ENCODE data around the gene P2RY12. TPM values are rescaled to one million over a fixed set of nuclear protein-coding genes. Genes with fewer than 3 reads are reported as not detected.

P2RY12 gene
- total and polyA plus RNA-seq, 9 donors = 0.23 to 1.4 (median 0.94) TPM

GRCh38 chr3:151327571-151328198, 56.9 kb downstream of the P2RY12 start:
- H3K4me3 ChIP-seq (ENCODE audit: low read length) = peak overlapping the region; percentile 0
- no peaks in the 10 kb centered on the region for H3K9me3 ChIP-seq (replicated peaks; ENCODE audit: control insufficient read depth, low read depth, low read length)
- no peaks in the 10 kb centered on the region for H3K4me1 ChIP-seq (ENCODE audit: control insufficient read depth, insufficient read depth, low read length)
- DNase-seq = peak; percentile 33
- WGBS (ENCODE audit: insufficient coverage) = no CpG with 5 or more reads among the region's 3 CpGs
- no peak overlapping the region for H3K27ac ChIP-seq (ENCODE audit: low read length)
- H3K27me3 ChIP-seq (ENCODE audit: control insufficient read depth, insufficient read depth, low read length) = no peaks in the 10 kb centered on the region
- H3K36me3 ChIP-seq (ENCODE audit: control insufficient read depth, insufficient read depth, low read length) = no peaks in the 10 kb centered on the region

GRCh38 chr3:151322511-151322910, 62.0 kb downstream of the P2RY12 start:
- Histone ChIP-seq H3K9me3 (replicated peaks; ENCODE audit: control insufficient read depth, low read depth, low read length) (no peaks in the 10 kb centered on the region), H3K27ac (ENCODE audit: low read length) (no peak overlapping the region), H3K4me1 (ENCODE audit: control insufficient read depth, insufficient read depth, low read length) (no peaks in the 10 kb centered on the region), H3K27me3 (ENCODE audit: control insufficient read depth, insufficient read depth, low read length) (no peaks in the 10 kb centered on the region), H3K36me3 (ENCODE audit: control insufficient read depth, insufficient read depth, low read length) (no peaks in the 10 kb centered on the region), H3K4me3 (ENCODE audit: low read length) (no peak overlapping the region)
- DNase-seq = no peak
- no CpG with 5 or more reads among the region's 1 CpG for WGBS (ENCODE audit: insufficient coverage)

GRCh38 chr3:151321526-151321925, 63.0 kb downstream of the P2RY12 start:
- no peak overlapping the region for H3K4me3 ChIP-seq (ENCODE audit: low read length)
- no peaks in the 10 kb centered on the region for H3K36me3 ChIP-seq (ENCODE audit: control insufficient read depth, insufficient read depth, low read length)
- no peaks in the 10 kb centered on the region for H3K9me3 ChIP-seq (replicated peaks; ENCODE audit: control insufficient read depth, low read depth, low read length)
- no peaks in the 10 kb centered on the region for H3K4me1 ChIP-seq (ENCODE audit: control insufficient read depth, insufficient read depth, low read length)
- WGBS (ENCODE audit: insufficient coverage) = no CpG with 5 or more reads among the region's 1 CpG
- no peaks in the 10 kb centered on the region for H3K27me3 ChIP-seq (ENCODE audit: control insufficient read depth, insufficient read depth, low read length)
- DNase-seq = no peak
- H3K27ac ChIP-seq (ENCODE audit: low read length) = no peak overlapping the region

GRCh38 chr3:151320131-151320530, 64.4 kb downstream of the P2RY12 start:
- H3K4me1 ChIP-seq (ENCODE audit: control insufficient read depth, insufficient read depth, low read length) = no peaks in the 10 kb centered on the region
- no peaks in the 10 kb centered on the region for H3K36me3 ChIP-seq (ENCODE audit: control insufficient read depth, insufficient read depth, low read length)
- H3K4me3 ChIP-seq (ENCODE audit: low read length) = no peak overlapping the region
- WGBS (ENCODE audit: insufficient coverage) = no CpG with 5 or more reads among the region's 2 CpGs
- no peaks in the 10 kb centered on the region for H3K27me3 ChIP-seq (ENCODE audit: control insufficient read depth, insufficient read depth, low read length)
- no peak overlapping the region for H3K27ac ChIP-seq (ENCODE audit: low read length)
- DNase-seq = no peak
- H3K9me3 ChIP-seq (replicated peaks; ENCODE audit: control insufficient read depth, low read depth, low read length) = no peaks in the 10 kb centered on the region

GRCh38 chr3:151319628-151320027, 64.9 kb downstream of the P2RY12 start:
- no peak for DNase-seq
- WGBS (ENCODE audit: insufficient coverage) = no CpG with 5 or more reads among the region's 4 CpGs

GRCh38 chr3:151318991-151319390, 65.6 kb downstream of the P2RY12 start:
- DNase-seq = peak; percentile 21
- WGBS (ENCODE audit: insufficient coverage) = 94% methylated on average over 3 of the region's 7 CpGs
- H3K4me3 ChIP-seq (ENCODE audit: low read length) = no peak overlapping the region
- H3K9me3 ChIP-seq (replicated peaks; ENCODE audit: control insufficient read depth, low read depth, low read length) = no peaks in the 10 kb centered on the region
- H3K27me3 ChIP-seq (ENCODE audit: control insufficient read depth, insufficient read depth, low read length) = no peaks in the 10 kb centered on the region
- H3K36me3 ChIP-seq (ENCODE audit: control insufficient read depth, insufficient read depth, low read length) = no peaks in the 10 kb centered on the region
- H3K4me1 ChIP-seq (ENCODE audit: control insufficient read depth, insufficient read depth, low read length) = no peaks in the 10 kb centered on the region
- H3K27ac ChIP-seq (ENCODE audit: low read length) = no peak overlapping the region

More at GRCh38 chr3:151319628-151320027, 64.9 kb downstream of the P2RY12 start:
- no peak overlapping the region for H3K27ac ChIP-seq (ENCODE audit: low read length)
- H3K4me1 ChIP-seq (ENCODE audit: control insufficient read depth, insufficient read depth, low read length) = no peaks in the 10 kb centered on the region
- no peaks in the 10 kb centered on the region for H3K27me3 ChIP-seq (ENCODE audit: control insufficient read depth, insufficient read depth, low read length)
- no peaks in the 10 kb centered on the region for H3K9me3 ChIP-seq (replicated peaks; ENCODE audit: control insufficient read depth, low read depth, low read length)
- H3K36me3 ChIP-seq (ENCODE audit: control insufficient read depth, insufficient read depth, low read length) = no peaks in the 10 kb centered on the region
- no peak overlapping the region for H3K4me3 ChIP-seq (ENCODE audit: low read length)

- no peaks in the 10 kb centered on the region for H3K9me3 ChIP-seq (replicated peaks; ENCODE audit: control insufficient read depth, low read depth, low read length)
- no peaks in the 10 kb centered on the region for H3K4me1 ChIP-seq (ENCODE audit: control insufficient read depth, insufficient read depth, low read length)
- DNase-seq = no peak
- H3K27me3 ChIP-seq (ENCODE audit: control insufficient read depth, insufficient read depth, low read length) = no peaks in the 10 kb centered on the region
- H3K27ac ChIP-seq (ENCODE audit: low read length) = no peak overlapping the region
- no peaks in the 10 kb centered on the region for H3K36me3 ChIP-seq (ENCODE audit: control insufficient read depth, insufficient read depth, low read length)
- no peak overlapping the region for H3K4me3 ChIP-seq (ENCODE audit: low read length)
Measured at GRCh38 chr3:151318313-151318712, 66.2 kb downstream of the P2RY12 start.

GRCh38 chr3:151316267-151316991, 68.1 kb downstream of the P2RY12 start, which contains the start of gene GPR87:
Gene GPR87 (minus strand): TSS chr3:151316820. CDS start chr3:151300100, 16,720 bp downstream.
- Histone ChIP-seq H3K36me3 (ENCODE audit: control insufficient read depth, insufficient read depth, low read length) (no peaks in the 10 kb centered on the region), H3K4me1 (ENCODE audit: control insufficient read depth, insufficient read depth, low read length) (no peaks in the 10 kb centered on the region), H3K4me3 (ENCODE audit: low read length) (no peak within 1 kb of the TSS), H3K9me3 (replicated peaks; ENCODE audit: control insufficient read depth, low read depth, low read length) (no peaks in the 10 kb centered on the region), H3K27me3 (ENCODE audit: control insufficient read depth, insufficient read depth, low read length) (no peaks in the 10 kb centered on the region), H3K27ac (ENCODE audit: low read length) (no peak within 1 kb of the TSS)
- WGBS (ENCODE audit: insufficient coverage) = 33% methylated on average over 1 of the region's 7 CpGs
- DNase-seq = no peak

- no peaks in the 10 kb centered on the region for H3K36me3 ChIP-seq (ENCODE audit: control insufficient read depth, insufficient read depth, low read length)
- WGBS (ENCODE audit: insufficient coverage) = no CpG with 5 or more reads among the region's 2 CpGs
- no peaks in the 10 kb centered on the region for H3K27me3 ChIP-seq (ENCODE audit: control insufficient read depth, insufficient read depth, low read length)
- DNase-seq = no peak
- no peaks in the 10 kb centered on the region for H3K4me1 ChIP-seq (ENCODE audit: control insufficient read depth, insufficient read depth, low read length)
- no peak overlapping the region for H3K27ac ChIP-seq (ENCODE audit: low read length)
- no peaks in the 10 kb centered on the region for H3K9me3 ChIP-seq (replicated peaks; ENCODE audit: control insufficient read depth, low read depth, low read length)
- H3K4me3 ChIP-seq (ENCODE audit: low read length) = no peak overlapping the region
Measured at GRCh38 chr3:151315846-151316245, 68.7 kb downstream of the P2RY12 start.

- DNase-seq = no peak
- Histone ChIP-seq H3K27me3 (ENCODE audit: control insufficient read depth, insufficient read depth, low read length) (no peaks in the 10 kb centered on the region), H3K4me1 (ENCODE audit: control insufficient read depth, insufficient read depth, low read length) (no peaks in the 10 kb centered on the region), H3K27ac (ENCODE audit: low read length) (no peak overlapping the region), H3K4me3 (ENCODE audit: low read length) (no peak overlapping the region), H3K9me3 (replicated peaks; ENCODE audit: control insufficient read depth, low read depth, low read length) (no peaks in the 10 kb centered on the region), H3K36me3 (ENCODE audit: control insufficient read depth, insufficient read depth, low read length) (no peaks in the 10 kb centered on the region)
- no CpG with 5 or more reads among the region's 2 CpGs for WGBS (ENCODE audit: insufficient coverage)
Measured at GRCh38 chr3:151315136-151315535, 69.4 kb downstream of the P2RY12 start.

Data from muscle of leg (tissue), 11 donors.